Body of pancreas (tissue), 4 donors: ENCODE data around the gene YPEL4.

Source experiments
- POLR2A ChIP-seq, 3 donors: fragments of 450-650 bp; IDR thresholded peaks; one replicate each; pipeline ENCODE4 v1.6.1; 2016; ENCODE audit warnings: antibody characterized with exemption in 3 of 3, mild to moderate bottlenecking in 2 of 3
- TF ChIP-seq, protein P1 (sequence below), 7 experiments: fragments of 450-650 bp in 4 of 7; fragments of 200-600 bp in 3 of 7; sonication (generic) in 3 of 7; IDR thresholded peaks; one replicate each; pipeline ENCODE4 v1.5.1; 2016 to 2019; ENCODE audit warnings: antibody characterized with exemption in 7 of 7

DNA sequence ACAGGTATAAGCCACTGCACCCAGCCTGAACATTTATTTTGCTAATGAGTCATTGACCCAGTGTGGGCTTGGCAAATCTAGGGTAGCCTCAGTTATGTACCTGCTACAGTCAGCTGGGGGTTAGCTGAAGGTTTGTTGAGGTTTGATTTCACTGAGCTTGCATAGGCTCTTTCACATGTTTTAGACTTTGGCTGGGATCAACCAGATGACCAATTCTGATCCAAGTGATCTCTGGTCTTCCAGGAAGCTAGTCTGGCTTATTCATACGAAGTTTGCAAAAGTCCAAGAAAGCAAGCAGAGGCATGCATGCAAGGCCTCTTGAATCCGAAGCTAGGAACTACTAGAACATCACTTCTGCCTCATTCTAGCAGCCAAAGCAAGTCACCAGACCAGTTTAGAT is 31.3 kb downstream of the YPEL4 start:
- TF ChIP-seq, protein P1, sequence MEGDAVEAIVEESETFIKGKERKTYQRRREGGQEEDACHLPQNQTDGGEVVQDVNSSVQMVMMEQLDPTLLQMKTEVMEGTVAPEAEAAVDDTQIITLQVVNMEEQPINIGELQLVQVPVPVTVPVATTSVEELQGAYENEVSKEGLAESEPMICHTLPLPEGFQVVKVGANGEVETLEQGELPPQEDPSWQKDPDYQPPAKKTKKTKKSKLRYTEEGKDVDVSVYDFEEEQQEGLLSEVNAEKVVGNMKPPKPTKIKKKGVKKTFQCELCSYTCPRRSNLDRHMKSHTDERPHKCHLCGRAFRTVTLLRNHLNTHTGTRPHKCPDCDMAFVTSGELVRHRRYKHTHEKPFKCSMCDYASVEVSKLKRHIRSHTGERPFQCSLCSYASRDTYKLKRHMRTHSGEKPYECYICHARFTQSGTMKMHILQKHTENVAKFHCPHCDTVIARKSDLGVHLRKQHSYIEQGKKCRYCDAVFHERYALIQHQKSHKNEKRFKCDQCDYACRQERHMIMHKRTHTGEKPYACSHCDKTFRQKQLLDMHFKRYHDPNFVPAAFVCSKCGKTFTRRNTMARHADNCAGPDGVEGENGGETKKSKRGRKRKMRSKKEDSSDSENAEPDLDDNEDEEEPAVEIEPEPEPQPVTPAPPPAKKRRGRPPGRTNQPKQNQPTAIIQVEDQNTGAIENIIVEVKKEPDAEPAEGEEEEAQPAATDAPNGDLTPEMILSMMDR (IDR thresholded peaks at IDR 0.05): no peak
- TF ChIP-seq POLR2A (IDR thresholded peaks at IDR 0.05): no peak
